Transverse colon (tissue), 4 donors: ENCODE data around the gene ZBTB39. TPM values are rescaled to one million over a fixed set of nuclear protein-coding genes. Genes with fewer than 3 reads are reported as not detected.

Experiments
- DNase-seq: peaks from one replicate; pipeline ENCODE4 v3.0.0-alpha.2; 2019
- H3K27ac ChIP-seq, 4 donors: fragments of 200-600 bp; sonication (generic); 2 replicates each; pipeline ENCODE4 v1.5.1; 2016 to 2018; ENCODE audit warnings: inconsistent platforms in 4 of 4
- H3K27me3 ChIP-seq: fragments of 200-600 bp; sonication (generic); 2 replicates; pipeline ENCODE4 v1.5.1; 2017; ENCODE audit warnings: inconsistent platforms
- H3K36me3 ChIP-seq, 4 donors: fragments of 200-600 bp; sonication (generic); 2 replicates each; pipeline ENCODE4 v1.5.1; 2017 to 2019; ENCODE audit warnings: inconsistent platforms in 4 of 4
- H3K4me1 ChIP-seq, 4 donors: fragments of 200-600 bp; sonication (generic); 2 replicates each; pipeline ENCODE4 v1.5.1; 2017 to 2020; ENCODE audit warnings: inconsistent platforms in 4 of 4
- H3K4me3 ChIP-seq, 4 donors: fragments of 200-600 bp; sonication (generic); 1 replicate in 1 of 4; 2 replicates in 3 of 4; pipeline versions ENCODE4 v1.5.1 to v1.6.1; 2017 to 2019; ENCODE audit warnings: inconsistent platforms in 4 of 4
- H3K9me3 ChIP-seq, 2 donors: fragments of 200-600 bp; sonication (generic); 2 replicates each; pipeline ENCODE4 v1.5.1; 2017 to 2019; ENCODE audit warnings: inconsistent platforms in 2 of 2
- CTCF ChIP-seq, 5 experiments: fragments of 200-600 bp in 3 of 5; fragments of 450-650 bp in 2 of 5; sonication (generic) in 3 of 5; IDR thresholded peaks; 1 replicate in 2 of 5; 2 replicates in 3 of 5; pipeline ENCODE4 v1.5.1; 2016 to 2017; ENCODE audit warnings: antibody characterized with exemption in 5 of 5, inconsistent platforms in 3 of 5, mild to moderate bottlenecking in 2 of 5, moderate library complexity in 1 of 5
- EP300 ChIP-seq: sonication (generic); formaldehyde crosslinking; IDR thresholded peaks from one replicate; pipeline ENCODE4 v1.6.1; 2017; ENCODE audit warnings: antibody characterized with exemption, low read depth
- POLR2A ChIP-seq: fragments of 450-650 bp; IDR thresholded peaks from one replicate; pipeline ENCODE4 v1.6.1; 2016; ENCODE audit warnings: antibody characterized with exemption, mild to moderate bottlenecking, moderate library complexity
- POLR2AphosphoS5 ChIP-seq, 3 donors: sonication (generic); formaldehyde crosslinking; IDR thresholded peaks; one replicate each; pipeline ENCODE4 v1.6.1; 2016; ENCODE audit warnings: antibody characterized with exemption in 3 of 3
- WGBS, 2 donors: methylation state at CpG; one replicate each; pipeline ENCODE4 v1.1.5; 2018; ENCODE audit warnings: low coverage in 1 of 2; 5-methylcytosine and 5-hydroxymethylcytosine counted together
- in situ Hi-C, 4 donors: fragments of 200-750 bp; cut with MboI; loops; one replicate each; pipeline versions ENCODE4 v1.15.0 to v1.15.1; 2017; ENCODE audit warnings: low sequenced_read_pairs in 3 of 4, low pct_ligation_motif_present in 1 of 4, low pct_unique_long_range_greater_than_20kb in 1 of 4
- intact Hi-C: fragments of 100-400 bp; cut with DNase I; formaldehyde crosslinking; loops from one replicate; pipeline ENCODE4 v1.15.1; 2023; ENCODE audit warnings: low total_unique reads
- total RNA-seq, 4 donors: library from RNA; depleted of rRNA; stranded (reverse); fragments of >200 nt; gene quantifications; one replicate each; pipeline ENCODE4 v1.1.0, GENCODE V29; 2016

Gene ZBTB39
- total RNA-seq, 4 donors from 2014 or later: 3.4 to 8.0 (median 4.8) TPM

DNA sequence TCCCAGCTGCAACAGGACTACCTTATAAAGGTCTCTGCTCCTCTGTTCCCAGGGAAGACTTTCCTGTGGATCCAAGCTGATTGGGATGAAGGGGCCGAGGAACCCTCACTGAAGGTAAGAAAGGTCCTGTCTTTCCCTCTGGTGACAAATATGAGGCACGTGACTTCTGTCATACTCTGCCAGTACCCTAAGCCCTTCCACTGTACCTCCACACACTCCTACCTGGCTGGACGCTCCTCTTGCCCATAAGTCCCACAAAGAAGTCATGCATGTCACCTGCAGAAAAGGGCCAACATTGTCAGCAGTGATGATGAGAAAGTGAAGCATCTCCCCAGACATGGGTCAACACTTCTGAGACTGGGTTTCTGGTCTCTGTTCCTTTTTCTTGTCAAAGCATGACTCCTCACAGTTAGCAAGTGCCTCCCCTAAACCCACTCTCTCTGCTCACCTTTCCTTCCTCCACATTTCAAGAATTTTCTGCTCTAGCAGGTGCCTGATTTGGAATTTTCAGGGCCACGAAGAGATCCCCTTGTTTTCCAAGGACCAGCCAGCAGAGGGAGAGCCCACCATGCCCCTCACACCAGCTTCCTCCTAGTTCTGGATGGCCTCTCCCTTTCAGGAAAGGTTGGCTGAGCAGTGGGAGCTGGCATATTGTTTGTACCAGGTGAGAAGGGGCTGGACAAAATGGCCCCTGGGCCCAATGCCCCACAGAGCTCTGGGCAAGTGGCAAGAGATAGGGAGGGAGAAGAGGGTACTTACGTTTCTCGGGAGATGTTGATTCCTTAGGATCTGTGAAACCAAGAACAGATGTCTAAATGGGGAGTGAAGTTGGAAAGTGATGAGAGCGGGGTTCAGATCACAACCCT is 6.5 kb upstream of the ZBTB39 start:
- intact Hi-C loops: loop anchor here (2.0 kb wide), 1 partner anchor 52 kb away; no protein-coding TSS in a partner anchor
- 87% methylated on average over 7 of the region's 7 CpGs; no CpG with 5 or more reads in 1 of the 2 donors for WGBS, 2 donors
- no peaks in the 10 kb centered on the region for H3K9me3 ChIP-seq
- TF ChIP-seq EP300: no peak
- no peak for TF ChIP-seq POLR2AphosphoS5 (IDR thresholded peaks at IDR 0.05)
- TF ChIP-seq CTCF (IDR thresholded peaks at IDR 0.05): no peak
- no peak for TF ChIP-seq POLR2A
- no peak overlapping the region for H3K4me3 ChIP-seq
- DNase-seq: no peak
- no peak overlapping the region for H3K27ac ChIP-seq
- in situ Hi-C loops: loop anchor here in 1 of 4 donors (10.0 kb wide), 1 partner anchor 162 kb away; no protein-coding TSS in a partner anchor
- no peaks in the 10 kb centered on the region for H3K36me3 ChIP-seq
- no peaks in the 10 kb centered on the region for H3K27me3 ChIP-seq
- H3K4me1 ChIP-seq: peaks cover 3 to 12% (median 7%) of the 10 kb centered on the region in 4 donors

GRCh38 chr12:57011438-57012424 is 5.4 kb upstream of the ZBTB39 start:
- H3K4me3 ChIP-seq: no peak overlapping the region
- no peak overlapping the region for H3K27ac ChIP-seq
- intact Hi-C loops (loop anchor here (2.0 kb wide), 1 partner anchor 53 kb away; no protein-coding TSS in a partner anchor), in situ Hi-C loops (loop anchor here in 1 of 4 donors (10.0 kb wide), 1 partner anchor 163 kb away; no protein-coding TSS in a partner anchor)
- H3K9me3 ChIP-seq: no peaks in the 10 kb centered on the region
- no peaks in the 10 kb centered on the region for H3K36me3 ChIP-seq
- TF ChIP-seq POLR2AphosphoS5 (IDR thresholded peaks at IDR 0.05) (no peak), CTCF (IDR thresholded peaks at IDR 0.05) (no peak), EP300 (no peak), POLR2A (no peak)
- no peak for DNase-seq
- H3K27me3 ChIP-seq: no peaks in the 10 kb centered on the region
- WGBS, 2 donors: 67 to 94% methylated on average over 3 to 12 of the region's 12 CpGs
- H3K4me1 ChIP-seq: peaks cover 7 to 17% (median 11%) of the 10 kb centered on the region in 4 donors

GRCh38 chr12:57010627-57011247 is 4.4 kb upstream of the ZBTB39 start:
- intact Hi-C loops (no loop called here), in situ Hi-C loops (loop anchor here in 1 of 4 donors (10.0 kb wide), 1 partner anchor 164 kb away; no protein-coding TSS in a partner anchor)
- Histone ChIP-seq H3K9me3 (no peaks in the 10 kb centered on the region), H3K4me3 (no peak overlapping the region), H3K27ac (no peak overlapping the region), H3K27me3 (no peaks in the 10 kb centered on the region), H3K36me3 (no peaks in the 10 kb centered on the region), H3K4me1 (peaks cover 9 to 20% (median 15%) of the 10 kb centered on the region in 4 donors)
- DNase-seq: no peak
- TF ChIP-seq POLR2AphosphoS5 (IDR thresholded peaks at IDR 0.05): no peak
- no peak for TF ChIP-seq EP300
- TF ChIP-seq CTCF (IDR thresholded peaks at IDR 0.05): no peak
- WGBS, 2 donors: 70 to 71% methylated on average over 4 of the region's 4 CpGs
